HUES6 (cell line): Measurements from ENCODE around the gene ING3.

ENCODE experiments used
- H3K27ac ChIP-seq: 2 replicates; pipeline ENCODE4 v1.7.0; 2013; ENCODE audit warnings: low read depth, mild to moderate bottlenecking, low read length, inconsistent platforms
- H3K27me3 ChIP-seq: 2 replicates; pipeline ENCODE4 v1.6.1; 2013; ENCODE audit warnings: low read length; ENCODE audit not compliant: control insufficient read depth, insufficient read depth
- H3K36me3 ChIP-seq: 2 replicates; pipeline ENCODE4 v1.6.1; 2013; ENCODE audit warnings: low read length; ENCODE audit not compliant: control insufficient read depth, insufficient read depth
- H3K4me1 ChIP-seq: 2 replicates; pipeline ENCODE4 v1.6.1; 2013; ENCODE audit warnings: low read length; ENCODE audit not compliant: control insufficient read depth, insufficient read depth
- H3K4me3 ChIP-seq: 2 replicates; pipeline ENCODE4 v1.5.1; 2013; ENCODE audit warnings: low read depth, low read length
- H3K9ac ChIP-seq: one replicate; pipeline ENCODE4 v1.6.1; 2013; ENCODE audit warnings: mild to moderate bottlenecking, low read length
- H3K9me3 ChIP-seq: 2 replicates; pipeline ENCODE4 v1.6.1; 2013; ENCODE audit warnings: low read depth, low read length; ENCODE audit not compliant: control insufficient read depth, insufficient read depth

The ING3 gene, protein sequence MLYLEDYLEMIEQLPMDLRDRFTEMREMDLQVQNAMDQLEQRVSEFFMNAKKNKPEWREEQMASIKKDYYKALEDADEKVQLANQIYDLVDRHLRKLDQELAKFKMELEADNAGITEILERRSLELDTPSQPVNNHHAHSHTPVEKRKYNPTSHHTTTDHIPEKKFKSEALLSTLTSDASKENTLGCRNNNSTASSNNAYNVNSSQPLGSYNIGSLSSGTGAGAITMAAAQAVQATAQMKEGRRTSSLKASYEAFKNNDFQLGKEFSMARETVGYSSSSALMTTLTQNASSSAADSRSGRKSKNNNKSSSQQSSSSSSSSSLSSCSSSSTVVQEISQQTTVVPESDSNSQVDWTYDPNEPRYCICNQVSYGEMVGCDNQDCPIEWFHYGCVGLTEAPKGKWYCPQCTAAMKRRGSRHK

DNA sequence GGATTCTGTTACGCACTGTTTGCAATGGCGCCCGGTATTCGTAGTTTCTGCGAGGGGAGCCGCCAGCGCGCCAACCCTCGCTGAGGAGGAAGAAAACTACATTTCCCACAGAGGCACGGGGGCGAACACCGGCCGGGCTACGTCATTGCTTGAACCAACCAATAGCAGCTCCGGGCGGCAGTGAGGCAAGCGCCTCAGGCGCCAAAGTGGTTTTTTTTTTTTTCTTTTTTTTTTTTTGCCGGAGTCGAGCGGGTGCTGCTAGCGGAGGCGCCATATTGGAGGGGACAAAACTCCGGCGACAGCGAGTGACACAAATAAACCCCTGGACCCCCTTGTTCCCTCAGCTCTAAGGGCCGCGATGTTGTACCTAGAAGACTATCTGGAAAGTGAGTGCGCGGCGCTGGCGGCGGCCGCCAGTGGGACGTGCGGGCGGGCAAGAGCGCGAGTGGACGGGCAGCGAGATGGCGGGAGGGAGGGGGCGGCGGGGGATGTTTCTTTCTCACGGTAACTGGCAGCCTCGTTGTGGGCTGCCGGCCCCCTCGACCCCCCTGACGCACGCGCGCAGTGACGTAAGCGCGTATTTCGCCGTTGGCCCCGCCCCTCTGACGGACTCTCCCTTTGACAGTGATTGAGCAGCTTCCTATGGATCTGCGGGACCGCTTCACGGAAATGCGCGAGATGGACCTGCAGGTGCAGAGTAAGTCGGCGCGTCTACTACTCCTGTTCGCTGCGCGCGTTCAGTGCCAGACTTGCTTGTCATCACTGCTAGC, at the start of gene ING3:
Gene ING3 (plus strand): TSS at position 239 of the 770 bp plus-strand sequence. CDS start 120 bp downstream, at position 359.
- Histone ChIP-seq H3K27ac (peak within 1 kb of the TSS; percentile 99), H3K36me3 (peaks cover 30% of the 10 kb centered on the region), H3K27me3 (no peaks in the 10 kb centered on the region), H3K4me3 (peak within 1 kb of the TSS; percentile 90), H3K9ac (peak within 1 kb of the TSS; percentile 99), H3K4me1 (no peaks in the 10 kb centered on the region), H3K9me3 (no peaks in the 10 kb centered on the region)

DNA sequence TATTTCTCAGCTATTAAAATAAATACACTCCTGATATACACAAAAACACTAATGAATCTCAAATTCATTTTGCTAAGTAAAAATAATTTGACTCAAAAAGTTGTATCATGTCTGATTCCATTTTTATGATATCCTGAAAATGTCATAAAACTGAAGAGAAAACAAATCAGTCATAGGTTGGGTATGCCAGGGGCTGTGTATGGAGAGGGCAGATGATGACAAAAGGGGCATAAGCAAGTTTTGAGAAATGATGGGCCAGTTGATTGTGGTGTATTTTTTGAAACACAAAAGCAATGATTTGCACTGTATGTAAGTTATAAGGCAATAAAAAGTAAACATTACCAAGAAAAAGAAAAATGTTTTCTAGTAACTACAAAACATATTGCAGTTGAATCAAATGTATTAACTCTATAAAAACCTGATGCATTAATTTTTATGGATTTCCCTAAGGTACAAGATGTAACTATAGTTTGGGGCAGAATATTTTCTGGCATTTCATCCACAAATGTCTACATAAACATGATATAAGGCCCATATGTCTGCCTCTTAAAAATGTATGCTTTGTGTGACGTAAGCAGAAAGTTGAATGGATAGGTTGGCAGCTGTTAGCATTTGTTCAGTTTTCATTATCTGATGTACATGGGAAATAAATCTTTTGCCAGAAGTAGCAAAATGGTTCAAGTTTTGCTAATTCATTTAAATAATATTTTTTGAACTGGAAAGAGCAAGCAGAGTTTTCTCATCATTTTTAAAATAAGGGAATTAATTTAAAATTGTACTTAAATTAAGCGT, 35.1 kb upstream of the ING3 start:
- Histone ChIP-seq H3K27ac (no peak overlapping the region), H3K9ac (no peak overlapping the region), H3K36me3 (no peaks in the 10 kb centered on the region)

DNA sequence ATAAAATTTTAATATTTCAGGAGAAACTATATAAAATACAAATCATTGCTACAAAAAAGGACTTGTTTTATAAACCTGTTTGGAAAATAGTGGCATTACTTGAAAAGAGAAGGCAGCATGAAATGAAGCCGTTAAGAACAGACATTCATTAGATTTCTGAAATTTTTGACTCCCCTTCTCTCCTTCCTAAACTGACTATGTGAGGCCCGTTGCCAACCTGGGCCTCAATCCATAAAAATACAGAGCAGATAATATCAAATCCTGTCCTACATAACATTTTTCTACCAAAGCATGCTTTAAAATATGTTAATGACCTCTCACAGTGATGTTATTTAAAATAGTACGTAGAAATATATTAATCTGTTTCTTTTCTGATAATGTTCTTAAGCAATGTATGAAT, 34.5 kb upstream of the ING3 start:
- H3K9ac ChIP-seq = no peak overlapping the region
- no peaks in the 10 kb centered on the region; the same call in 1 of the 2 replicates for H3K4me1 ChIP-seq
- no peaks in the 10 kb centered on the region for H3K36me3 ChIP-seq

More for the DNA sequence above, 35.1 kb upstream of the ING3 start:
- Histone ChIP-seq H3K27me3 (no peaks in the 10 kb centered on the region), H3K4me1 (no peaks in the 10 kb centered on the region), H3K4me3 (no peak overlapping the region), H3K9me3 (no peaks in the 10 kb centered on the region)

DNA sequence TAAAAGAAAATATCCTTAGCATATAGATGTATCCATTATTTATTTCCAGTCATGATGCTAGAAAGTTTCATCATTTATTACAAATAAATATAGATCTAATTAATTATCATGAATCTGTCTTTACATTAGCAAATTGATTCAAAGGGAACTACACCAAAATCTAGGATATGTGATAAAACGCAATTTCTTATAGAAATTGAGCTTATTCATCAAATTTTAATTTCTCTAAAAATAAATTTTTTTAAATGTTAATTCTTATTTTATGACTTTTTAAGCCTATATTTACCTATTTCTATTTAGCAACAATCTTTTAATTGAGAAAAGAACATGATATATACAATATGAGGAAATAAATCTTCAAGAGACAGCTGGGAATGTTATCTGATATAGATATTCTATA, 34.0 kb upstream of the ING3 start:
- Histone ChIP-seq H3K4me1 (no peaks in the 10 kb centered on the region; the same call in 1 of the 2 replicates), H3K27me3 (no peaks in the 10 kb centered on the region), H3K36me3 (no peaks in the 10 kb centered on the region), H3K9me3 (no peaks in the 10 kb centered on the region), H3K27ac (no peak overlapping the region), H3K4me3 (no peak overlapping the region), H3K9ac (no peak overlapping the region)

More for the DNA sequence above, 34.5 kb upstream of the ING3 start:
- Histone ChIP-seq H3K4me3 (no peak overlapping the region), H3K9me3 (no peaks in the 10 kb centered on the region), H3K27me3 (no peaks in the 10 kb centered on the region), H3K27ac (no peak overlapping the region)

DNA sequence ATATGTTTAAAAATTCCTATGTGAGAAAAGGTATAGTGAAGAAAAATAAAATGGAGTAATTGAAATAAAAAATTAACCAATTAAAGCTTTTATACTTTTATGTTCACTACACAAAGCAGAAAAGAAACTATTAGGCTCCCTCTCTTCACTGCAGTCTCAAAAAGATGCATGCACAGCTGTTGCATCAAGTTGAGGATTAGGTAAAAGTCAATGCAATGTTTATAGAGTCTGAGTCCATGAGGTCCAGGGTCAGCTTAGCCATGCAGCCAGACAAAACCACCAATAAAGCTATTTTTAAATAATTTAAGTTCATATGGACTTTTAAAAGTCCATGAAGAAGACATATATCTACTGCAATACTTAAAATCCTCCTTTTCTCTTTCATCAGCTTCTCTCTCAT, 31.1 kb upstream of the ING3 start:
- H3K27ac ChIP-seq = no peak overlapping the region
- H3K9ac ChIP-seq = no peak overlapping the region
- H3K4me1 ChIP-seq = no peaks in the 10 kb centered on the region; the same call in 1 of the 2 replicates
- no peaks in the 10 kb centered on the region for H3K36me3 ChIP-seq
- H3K27me3 ChIP-seq = no peaks in the 10 kb centered on the region
- no peaks in the 10 kb centered on the region for H3K9me3 ChIP-seq
- H3K4me3 ChIP-seq = no peak overlapping the region

DNA sequence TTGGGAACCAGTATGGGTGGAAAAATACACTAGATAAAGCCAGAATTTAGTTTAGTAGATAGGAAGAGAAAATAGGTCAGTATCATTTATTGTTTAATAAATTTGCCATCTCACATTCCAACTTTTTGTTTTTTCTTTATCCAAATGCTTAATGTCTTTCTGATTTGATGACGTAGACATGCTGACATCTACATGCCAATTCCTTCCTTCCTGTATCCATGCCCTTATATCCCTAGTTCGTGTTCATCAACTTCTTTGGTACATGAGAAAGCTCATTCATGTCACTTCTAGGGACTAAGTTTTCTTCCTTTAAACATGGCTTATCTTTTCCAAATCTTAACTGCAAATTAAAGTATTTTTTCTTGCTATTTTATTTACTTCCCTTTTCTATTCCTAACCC, 30.5 kb upstream of the ING3 start:
- Histone ChIP-seq H3K27me3 (no peaks in the 10 kb centered on the region), H3K4me1 (no peaks in the 10 kb centered on the region; the same call in 1 of the 2 replicates), H3K4me3 (no peak overlapping the region), H3K9me3 (no peaks in the 10 kb centered on the region), H3K9ac (no peak overlapping the region), H3K36me3 (no peaks in the 10 kb centered on the region), H3K27ac (no peak overlapping the region)

DNA sequence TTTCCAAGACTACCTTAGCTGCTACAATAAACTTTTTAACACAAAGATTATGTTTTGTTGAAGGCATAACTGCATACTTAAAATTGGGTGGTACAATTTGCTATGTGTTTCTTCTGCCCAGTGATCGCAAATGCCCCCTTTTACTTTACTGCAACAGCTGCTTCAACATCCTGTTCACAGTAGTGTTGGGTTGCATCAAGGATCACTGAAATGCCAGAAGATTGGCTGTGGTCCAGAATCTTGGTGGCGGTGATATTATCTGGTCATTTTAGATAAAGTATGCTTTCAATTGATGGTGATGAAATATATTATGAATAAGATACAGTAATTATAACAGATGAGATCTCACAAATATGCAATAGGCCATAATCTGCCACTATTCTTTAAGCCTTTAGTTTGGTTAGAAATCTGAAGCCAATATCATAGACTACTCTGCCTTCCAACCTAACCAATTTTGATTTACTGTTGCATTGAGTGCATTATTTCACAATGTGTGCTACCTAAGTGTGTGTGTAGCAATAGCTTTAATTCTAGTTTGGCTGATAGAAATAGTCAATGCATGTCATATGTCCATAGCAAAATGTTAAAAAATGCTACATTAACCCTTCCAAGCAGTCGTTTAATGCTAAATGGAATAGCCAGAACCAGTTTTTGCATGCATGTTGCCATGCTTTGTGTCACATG, 29.8 kb upstream of the ING3 start:
- Histone ChIP-seq H3K4me3 (no peak overlapping the region), H3K27ac (no peak overlapping the region), H3K27me3 (no peaks in the 10 kb centered on the region), H3K4me1 (no peaks in the 10 kb centered on the region; the same call in 1 of the 2 replicates), H3K36me3 (no peaks in the 10 kb centered on the region), H3K9me3 (no peaks in the 10 kb centered on the region), H3K9ac (no peak overlapping the region)

DNA sequence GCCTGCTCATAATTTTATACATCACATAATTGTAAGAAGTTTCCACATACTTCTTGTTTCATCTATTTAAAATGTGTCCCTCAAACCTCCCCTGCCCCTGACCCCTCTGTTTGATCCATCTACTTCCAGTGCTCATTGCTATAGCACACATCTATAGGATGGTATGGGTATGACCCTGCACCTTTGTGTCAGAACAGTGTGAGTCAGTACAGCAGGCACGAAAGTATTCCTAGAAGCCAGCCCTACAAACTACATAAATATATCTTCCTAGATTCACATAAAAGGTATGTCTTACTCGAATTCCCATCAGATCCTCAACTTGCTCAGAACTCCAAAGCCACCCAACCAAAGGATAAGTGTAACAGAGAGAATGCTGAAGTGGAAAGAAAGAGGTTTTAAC, 25.7 kb upstream of the ING3 start:
- Histone ChIP-seq H3K9ac (no peak overlapping the region), H3K9me3 (no peaks in the 10 kb centered on the region), H3K36me3 (no peaks in the 10 kb centered on the region), H3K27me3 (no peaks in the 10 kb centered on the region), H3K4me1 (peaks cover 18% of the 10 kb centered on the region), H3K4me3 (no peak overlapping the region), H3K27ac (no peak overlapping the region)

DNA sequence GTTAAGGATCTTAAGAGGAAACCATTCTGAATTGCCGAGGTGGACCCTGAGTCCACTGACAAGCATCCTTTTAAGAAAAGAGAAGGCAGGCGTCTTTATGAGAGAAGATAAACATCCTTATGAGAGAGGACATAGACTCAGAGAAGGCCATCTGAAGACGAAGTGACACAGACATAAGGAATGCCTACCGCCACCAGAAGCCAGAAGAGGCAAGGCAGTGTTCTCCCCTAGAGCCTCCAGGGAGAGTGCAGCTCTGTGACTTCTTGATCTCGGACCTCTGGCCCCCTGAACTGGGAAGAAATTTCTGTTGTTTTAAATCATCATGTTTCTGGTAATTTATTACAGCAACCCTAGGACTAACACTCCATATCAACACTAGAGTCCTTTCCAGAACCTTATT, 25.2 kb upstream of the ING3 start:
- Histone ChIP-seq H3K4me3 (no peak overlapping the region), H3K36me3 (no peaks in the 10 kb centered on the region), H3K4me1 (peaks cover 18% of the 10 kb centered on the region), H3K9ac (no peak overlapping the region), H3K9me3 (no peaks in the 10 kb centered on the region), H3K27me3 (no peaks in the 10 kb centered on the region), H3K27ac (no peak overlapping the region)

DNA sequence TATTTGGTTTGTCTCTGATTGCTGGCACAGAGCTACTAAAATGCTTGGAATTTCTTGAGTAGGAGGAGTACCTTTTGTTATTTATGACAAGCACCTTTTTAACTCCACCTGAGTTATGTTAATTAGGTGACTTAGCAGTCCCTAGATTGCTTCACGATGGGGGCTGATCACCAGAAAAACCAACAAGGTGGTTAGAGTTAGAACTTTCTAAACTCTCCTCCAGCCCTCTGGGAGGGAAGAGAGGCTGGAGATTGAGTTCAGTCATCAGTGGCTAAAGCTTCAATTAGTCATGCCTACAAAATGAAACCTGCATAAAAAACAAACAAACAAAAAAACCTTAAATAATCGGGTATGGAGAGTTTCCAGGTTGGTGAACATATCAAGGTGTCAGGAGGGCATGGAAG, 23.6 kb upstream of the ING3 start:
- Histone ChIP-seq H3K4me1 (peaks cover 18% of the 10 kb centered on the region), H3K27ac (peak overlapping the region; percentile 41), H3K4me3 (no peak overlapping the region), H3K27me3 (no peaks in the 10 kb centered on the region), H3K9ac (no peak overlapping the region), H3K36me3 (no peaks in the 10 kb centered on the region), H3K9me3 (no peaks in the 10 kb centered on the region)
